ENCODE data around the gene KCNF1.

Gene KCNF1

GRCh38 chr2:10923008-10923375, 11.3 kb downstream of the KCNF1 start:
- H3K4me3 ChIP-seq (ENCODE audit: low read length), result no peak overlapping the region
- no peak for DNase-seq (ENCODE audit: low read depth)
- TF ChIP-seq CTCF (IDR thresholded peaks at IDR 0.05; ENCODE audit: insufficient read depth, low read depth, low read length, missing control alignments), result no peak

GRCh38 chr2:10923965-10924364, 12.2 kb downstream of the KCNF1 start:
- TF ChIP-seq CTCF (IDR thresholded peaks at IDR 0.05; ENCODE audit: insufficient read depth, low read depth, low read length, missing control alignments), result no peak
- no peak for DNase-seq (ENCODE audit: low read depth)

GRCh38 chr2:10924441-10924840, 12.7 kb downstream of the KCNF1 start:
- DNase-seq (ENCODE audit: low read depth), result no peak
- no peak for TF ChIP-seq CTCF (IDR thresholded peaks at IDR 0.05; ENCODE audit: insufficient read depth, low read depth, low read length, missing control alignments)
- H3K4me3 ChIP-seq (ENCODE audit: low read length), result no peak overlapping the region

More at GRCh38 chr2:10923965-10924364, 12.2 kb downstream of the KCNF1 start:
- no peak overlapping the region for H3K4me3 ChIP-seq (ENCODE audit: low read length)

GRCh38 chr2:10924859-10925258, 13.1 kb downstream of the KCNF1 start:
- no peak for DNase-seq (ENCODE audit: low read depth)
- no peak for TF ChIP-seq CTCF (IDR thresholded peaks at IDR 0.05; ENCODE audit: insufficient read depth, low read depth, low read length, missing control alignments)
- H3K4me3 ChIP-seq (ENCODE audit: low read length), result no peak overlapping the region

- no peak overlapping the region for H3K4me3 ChIP-seq (ENCODE audit: low read length)
- TF ChIP-seq CTCF (IDR thresholded peaks at IDR 0.05; ENCODE audit: insufficient read depth, low read depth, low read length, missing control alignments), result no peak
- DNase-seq (ENCODE audit: low read depth), result no peak
These were observed 14.6 kb downstream of the KCNF1 start for GRCh38 chr2:10926191-10926820.

GRCh38 chr2:10930721-10931516, 19.2 kb downstream of the KCNF1 start:
- TF ChIP-seq CTCF (IDR thresholded peaks at IDR 0.05; ENCODE audit: insufficient read depth, low read depth, low read length, missing control alignments), result no peak
- H3K4me3 ChIP-seq (ENCODE audit: low read length), result no peak overlapping the region
- DNase-seq (ENCODE audit: low read depth), result no peak

Data from epithelial cell of esophagus (primary cell).